HepG2 (cell line): ENCODE data around the gene MTA2. TPM values are rescaled to one million over a fixed set of nuclear protein-coding genes. Genes with fewer than 3 reads are reported as not detected.

ENCODE experiments used
- ARNT ChIP-seq: fragments of 450-650 bp; IDR thresholded peaks from 2 replicates; pipeline ENCODE4 v1.6.1; 2017
- CCDC6 ChIP-seq: sonication (generic); formaldehyde crosslinking; IDR thresholded peaks from 2 replicates; pipeline ENCODE4 v1.8.1; 2022; ENCODE audit warnings: mild to moderate bottlenecking, missing genetic modification reagents, moderate library complexity
- DDIT3 ChIP-seq: sonication (generic); formaldehyde crosslinking; IDR thresholded peaks from 2 replicates; pipeline ENCODE4 v1.4.0; 2020; ENCODE audit warnings: mild to moderate bottlenecking, missing genetic modification reagents
- DPF2 ChIP-seq: sonication (generic); formaldehyde crosslinking; IDR thresholded peaks from 2 replicates; pipeline ENCODE4 v1.4.0; 2020; ENCODE audit warnings: mild to moderate bottlenecking, low read depth, missing genetic modification reagents, borderline replicate concordance
- FLYWCH1 ChIP-seq: sonication (generic); formaldehyde crosslinking; IDR thresholded peaks from 2 replicates; pipeline ENCODE4 v1.8.1; 2023; ENCODE audit warnings: mild to moderate bottlenecking, missing genetic modification reagents
- FOXO4 ChIP-seq: sonication (generic); formaldehyde crosslinking; conservative IDR thresholded peaks from 2 replicates; pipeline ENCODE4 v1.8.1; 2023; ENCODE audit warnings: missing genetic modification reagents
- GLI4 ChIP-seq: sonication (generic); formaldehyde crosslinking; IDR thresholded peaks from 2 replicates; pipeline ENCODE4 v1.5.1; 2020; ENCODE audit warnings: missing genetic modification reagents, mild to moderate bottlenecking, moderate library complexity, borderline replicate concordance
- HCFC1 ChIP-seq: fragments of 150-350 bp; IDR thresholded peaks from 2 replicates; pipeline ENCODE4 v1.6.1; 2014; ENCODE audit warnings: low read depth, low read length
- HNRNPUL1 ChIP-seq: fragments of 200-400 bp; formaldehyde crosslinking; IDR thresholded peaks from 2 replicates; pipeline ENCODE4 v1.6.1; 2017; ENCODE audit warnings: low read depth, mild to moderate bottlenecking, low read length, moderate library complexity
- HOXD1 ChIP-seq: sonication (generic); formaldehyde crosslinking; IDR thresholded peaks from 2 replicates; pipeline ENCODE4 v1.5.0; 2020; ENCODE audit warnings: missing genetic modification reagents
- MXI1 ChIP-seq: IDR thresholded peaks from 3 replicates; pipeline ENCODE4 v1.6.1; 2012; ENCODE audit warnings: low read depth, low read length, inconsistent platforms, borderline replicate concordance
- POLR2AphosphoS5 ChIP-seq: IDR thresholded peaks from 2 replicates; pipeline ENCODE4 v1.6.1; 2012; ENCODE audit warnings: low read depth, low read length
- PTBP1 ChIP-seq: fragments of 200-400 bp; formaldehyde crosslinking; IDR thresholded peaks from 2 replicates; pipeline ENCODE4 v1.6.1; 2018; ENCODE audit warnings: low read length, low read depth; ENCODE audit not compliant: poor library complexity, severe bottlenecking
- SYNCRIP ChIP-seq: fragments of 200-400 bp; formaldehyde crosslinking; IDR thresholded peaks from 2 replicates; pipeline ENCODE4 v1.6.1; 2018; ENCODE audit warnings: mild to moderate bottlenecking, low read depth, low read length; ENCODE audit not compliant: insufficient read depth
- TFAP4 ChIP-seq: sonication (generic); IDR thresholded peaks from 2 replicates; pipeline ENCODE4 v1.6.1; 2016; ENCODE audit warnings: low read depth, borderline replicate concordance
- YY1 ChIP-seq: IDR thresholded peaks from 2 replicates; pipeline ENCODE4 v1.6.1; 2011; ENCODE audit warnings: low read length, low read depth, moderate library complexity, mild to moderate bottlenecking; ENCODE audit not compliant: insufficient read depth, insufficient replicate concordance
- ZBTB44 ChIP-seq: sonication (generic); formaldehyde crosslinking; IDR thresholded peaks from 2 replicates; pipeline ENCODE4 v1.4.0; 2020; ENCODE audit warnings: missing genetic modification reagents
- ZFP36L1 ChIP-seq: sonication (generic); formaldehyde crosslinking; IDR thresholded peaks from 2 replicates; pipeline ENCODE4 v1.8.0; 2022; ENCODE audit warnings: mild to moderate bottlenecking, missing genetic modification reagents, moderate library complexity
- ZKSCAN5 ChIP-seq: sonication (generic); formaldehyde crosslinking; IDR thresholded peaks from 2 replicates; pipeline ENCODE4 v1.5.1; 2020; ENCODE audit warnings: mild to moderate bottlenecking, missing genetic modification reagents
- ZMYM4 ChIP-seq: sonication (generic); formaldehyde crosslinking; IDR thresholded peaks from 2 replicates; pipeline ENCODE4 v1.8.1; 2023; ENCODE audit warnings: mild to moderate bottlenecking, missing genetic modification reagents
- ZNF205 ChIP-seq: IDR thresholded peaks from 2 replicates; pipeline ENCODE4 v1.6.1; 2018; ENCODE audit warnings: missing biosample characterization, missing genetic modification reagents
- ZNF263 ChIP-seq: sonication (generic); formaldehyde crosslinking; IDR thresholded peaks from 2 replicates; pipeline ENCODE4 v1.4.0; 2020; ENCODE audit warnings: missing genetic modification reagents
- ZNF264 ChIP-seq: sonication (generic); formaldehyde crosslinking; IDR thresholded peaks from 2 replicates; pipeline ENCODE4 v1.4.0; 2020; ENCODE audit warnings: missing genetic modification reagents
- ZNF460 ChIP-seq: sonication (generic); formaldehyde crosslinking; IDR thresholded peaks from 2 replicates; pipeline ENCODE4 v1.5.1; 2020; ENCODE audit warnings: missing genetic modification reagents, mild to moderate bottlenecking, borderline replicate concordance
- ZNF570 ChIP-seq: sonication (generic); formaldehyde crosslinking; IDR thresholded peaks from 2 replicates; pipeline ENCODE4 v1.4.0; 2020; ENCODE audit warnings: mild to moderate bottlenecking, missing genetic modification reagents, borderline replicate concordance
- ZNF674 ChIP-seq: sonication (generic); formaldehyde crosslinking; IDR thresholded peaks from 2 replicates; pipeline ENCODE4 v1.5.0; 2020; ENCODE audit warnings: low read depth, mild to moderate bottlenecking, missing genetic modification reagents
- ZNF788 ChIP-seq: sonication (generic); formaldehyde crosslinking; IDR thresholded peaks from 2 replicates; pipeline ENCODE4 v1.5.0; 2020; ENCODE audit warnings: mild to moderate bottlenecking, missing genetic modification reagents, borderline replicate concordance
- ZNF850 ChIP-seq: sonication (generic); formaldehyde crosslinking; conservative IDR thresholded peaks from 2 replicates; pipeline ENCODE4 v1.9.0; 2021; ENCODE audit warnings: mild to moderate bottlenecking, missing genetic modification reagents
- ZSCAN25 ChIP-seq: sonication (generic); formaldehyde crosslinking; IDR thresholded peaks from 2 replicates; pipeline ENCODE4 v1.8.0; 2022; ENCODE audit warnings: mild to moderate bottlenecking, missing genetic modification reagents
- polyA plus RNA-seq, 8 experiments: library from polyadenylated mRNA; depleted of rRNA in 3 of 8; stranded (reverse) in 7 of 8; unstranded in 1 of 8; fragments of >200 nt; fragmentation: Illumina TruSeq in 4 of 8; extraction: Trizol in 4 of 8; gene quantifications; 2 replicates each; pipeline versions ENCODE4 v1.2.1 to v1.2.3, GENCODE V29; 2011 to 2016; ENCODE audit warnings: low read depth in 4 of 8, missing spikeins in 1 of 8, mixed read lengths in 1 of 8; ENCODE audit not compliant: insufficient read depth in 1 of 8
- total RNA-seq, 5 experiments: library from RNA; depleted of rRNA; stranded (reverse); fragments of >200 nt; fragmentation: Illumina TruSeq; extraction: Trizol; gene quantifications; 2 replicates each; pipeline ENCODE4 v1.2.3, GENCODE V29; 2016; ENCODE audit warnings: low read depth in 1 of 5

The MTA2 gene
- total and polyA plus RNA-seq, 2 of the 13 experiments (the other 11 are each of a cell fraction or from before 2014, with no cell fraction given), result 14.0 to 70.0 TPM

- TF ChIP-seq ZNF674 (CRISPR knock-in tag) (no peak), ZNF850 (CRISPR knock-in tag) (peak; percentile 15; the same call in 1 of the 2 replicates), ZMYM4 (CRISPR knock-in tag) (no peak), ZKSCAN5 (CRISPR knock-in tag) (no peak), ZBTB44 (CRISPR knock-in tag) (no peak), ZNF263 (CRISPR knock-in tag) (no peak), YY1 (no peak), FLYWCH1 (CRISPR knock-in tag) (no peak), ZSCAN25 (CRISPR knock-in tag) (no peak; the same call in 1 of the 2 replicates), GLI4 (0 out of 2 replicates have a peak, but pooled peaks have one; percentile 42), TFAP4 (no peak), ZNF570 (CRISPR knock-in tag) (no peak), ARNT (no peak), PTBP1 (no peak), DPF2 (CRISPR knock-in tag) (no peak), POLR2AphosphoS5 (peak; percentile 67), SYNCRIP (no peak), HOXD1 (CRISPR knock-in tag) (no peak), FOXO4 (CRISPR knock-in tag) (no peak), ZNF460 (CRISPR knock-in tag) (no peak), ZNF205 (CRISPR knock-in tag) (no peak), MXI1 (no peak), ZFP36L1 (CRISPR knock-in tag) (no peak), CCDC6 (CRISPR knock-in tag) (no peak), HCFC1 (no peak; the same call in 1 of the 2 replicates), HNRNPUL1 (no peak), ZNF264 (CRISPR knock-in tag) (no peak), ZNF788 (CRISPR knock-in tag) (no peak), DDIT3 (CRISPR knock-in tag) (no peak)
These were observed 55.3 kb downstream of the MTA2 start, which contains the start of gene AHNAK (continued) for GRCh38 chr11:62546244-62546928.
